ENCODE results near the gene GABRB2.

The GABRB2 gene

DNA sequence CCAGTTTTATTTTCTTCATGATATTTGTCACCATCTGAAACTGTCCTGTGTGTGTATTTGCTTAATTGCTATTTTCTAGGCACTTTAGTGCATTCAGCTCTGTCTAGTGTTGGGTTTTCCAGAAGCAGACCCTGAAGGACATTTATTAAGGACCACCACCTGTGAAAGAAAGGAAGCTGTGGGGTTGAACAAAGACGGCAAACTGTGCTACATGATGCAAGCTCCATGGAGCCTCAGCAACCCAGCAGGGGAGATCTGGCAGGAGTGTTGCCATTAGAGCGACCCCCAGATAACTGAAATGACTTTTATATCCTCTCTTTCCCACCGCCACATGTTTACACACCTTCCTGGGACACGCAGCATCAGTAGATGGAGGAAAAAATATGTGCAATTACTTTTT lies 125.5 kb downstream of the GABRB2 start:
- TF ChIP-seq, protein P1, sequence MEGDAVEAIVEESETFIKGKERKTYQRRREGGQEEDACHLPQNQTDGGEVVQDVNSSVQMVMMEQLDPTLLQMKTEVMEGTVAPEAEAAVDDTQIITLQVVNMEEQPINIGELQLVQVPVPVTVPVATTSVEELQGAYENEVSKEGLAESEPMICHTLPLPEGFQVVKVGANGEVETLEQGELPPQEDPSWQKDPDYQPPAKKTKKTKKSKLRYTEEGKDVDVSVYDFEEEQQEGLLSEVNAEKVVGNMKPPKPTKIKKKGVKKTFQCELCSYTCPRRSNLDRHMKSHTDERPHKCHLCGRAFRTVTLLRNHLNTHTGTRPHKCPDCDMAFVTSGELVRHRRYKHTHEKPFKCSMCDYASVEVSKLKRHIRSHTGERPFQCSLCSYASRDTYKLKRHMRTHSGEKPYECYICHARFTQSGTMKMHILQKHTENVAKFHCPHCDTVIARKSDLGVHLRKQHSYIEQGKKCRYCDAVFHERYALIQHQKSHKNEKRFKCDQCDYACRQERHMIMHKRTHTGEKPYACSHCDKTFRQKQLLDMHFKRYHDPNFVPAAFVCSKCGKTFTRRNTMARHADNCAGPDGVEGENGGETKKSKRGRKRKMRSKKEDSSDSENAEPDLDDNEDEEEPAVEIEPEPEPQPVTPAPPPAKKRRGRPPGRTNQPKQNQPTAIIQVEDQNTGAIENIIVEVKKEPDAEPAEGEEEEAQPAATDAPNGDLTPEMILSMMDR (conservative IDR thresholded peaks at IDR 0.05) = no peak
- TF ChIP-seq ZFX (IDR thresholded peaks at IDR 0.05) = no peak
- H3K27ac ChIP-seq = no peak overlapping the region

DNA sequence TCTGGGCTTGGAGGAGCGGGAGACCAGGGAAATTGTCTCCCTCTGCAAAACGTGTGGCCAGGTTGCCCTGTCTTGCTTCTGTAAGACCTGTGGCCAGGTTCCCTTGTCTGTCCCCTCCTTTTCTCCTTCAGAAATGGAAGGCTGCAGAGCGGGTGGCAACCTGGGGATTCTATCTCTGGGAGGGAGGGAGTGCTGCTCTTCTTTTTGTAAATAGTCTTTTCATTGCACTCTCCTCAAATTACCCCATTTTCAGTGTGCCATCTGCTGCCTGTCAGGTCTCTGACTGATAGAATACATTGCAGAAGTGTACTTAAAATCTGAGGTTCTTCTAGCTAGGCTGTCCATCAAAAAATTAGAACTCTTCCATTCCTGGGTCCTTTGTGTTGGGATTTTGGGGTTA lies 126.0 kb downstream of the GABRB2 start:
- no peak overlapping the region for H3K27ac ChIP-seq
- no peak for TF ChIP-seq ZFX (IDR thresholded peaks at IDR 0.05)
- TF ChIP-seq, protein P1 (conservative IDR thresholded peaks at IDR 0.05) = no peak

DNA sequence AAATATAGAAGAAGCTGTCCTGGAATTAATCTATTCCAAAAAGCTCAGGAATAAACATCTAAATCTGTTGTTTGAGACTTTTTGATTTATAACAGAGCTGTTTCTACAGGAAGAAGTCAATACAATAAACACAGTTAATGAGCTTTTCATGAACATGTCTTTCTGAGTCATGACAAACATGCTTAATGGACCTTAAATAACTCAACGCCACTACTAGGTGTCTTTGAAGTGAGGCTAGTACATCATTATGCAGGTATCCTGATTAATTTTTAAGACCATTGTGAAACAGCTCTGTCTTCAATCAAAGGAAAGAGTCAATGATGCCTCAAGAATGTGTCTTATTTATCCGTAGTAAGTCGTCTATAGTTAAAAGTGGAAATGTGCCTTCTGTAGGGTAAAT lies 131.6 kb downstream of the GABRB2 start:
- no peak for TF ChIP-seq ZFX (IDR thresholded peaks at IDR 0.05)
- TF ChIP-seq, protein P1 (conservative IDR thresholded peaks at IDR 0.05) = no peak

DNA sequence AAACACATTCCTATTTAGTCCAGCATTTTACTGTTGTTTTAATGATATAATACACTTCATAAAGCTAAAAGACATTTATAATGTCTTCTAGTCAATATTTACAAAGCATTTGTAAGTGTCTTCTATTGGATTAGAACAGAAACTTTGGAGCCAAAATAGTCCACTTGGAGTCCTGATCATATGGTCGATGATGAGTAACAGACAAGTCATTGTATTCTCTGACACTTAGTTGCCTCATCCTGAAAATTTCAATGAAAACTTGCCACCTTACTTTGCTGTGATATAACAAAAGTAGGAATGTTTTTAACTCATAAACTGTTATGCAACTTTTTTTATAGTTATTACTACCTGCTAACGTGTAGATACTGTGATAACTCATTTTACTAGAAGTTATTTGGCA lies 132.5 kb downstream of the GABRB2 start:
- no peak for TF ChIP-seq ZFX (IDR thresholded peaks at IDR 0.05)
- TF ChIP-seq, protein P1 (conservative IDR thresholded peaks at IDR 0.05) = no peak
- H3K27ac ChIP-seq = no peak overlapping the region

More for the DNA sequence above, 131.6 kb downstream of the GABRB2 start:
- H3K27ac ChIP-seq = no peak overlapping the region

DNA sequence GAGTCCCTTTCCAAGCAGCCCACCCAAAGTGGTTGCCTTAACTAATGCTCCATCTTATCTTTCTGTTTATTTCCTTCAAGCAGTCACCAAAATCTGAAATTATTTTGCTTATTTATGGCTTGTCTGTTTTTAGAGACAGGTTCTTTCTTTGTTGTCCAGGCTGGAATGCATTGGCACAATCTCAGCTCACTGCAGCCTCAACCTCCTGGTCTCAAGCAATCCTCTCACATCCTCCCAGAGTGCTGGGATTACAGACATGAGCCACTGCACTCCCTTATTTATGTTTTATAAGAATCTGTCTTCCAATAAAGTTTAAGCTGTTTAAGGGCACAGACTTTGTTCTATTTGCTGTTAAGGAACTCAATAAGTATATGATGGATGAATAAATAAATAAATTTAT lies 133.7 kb downstream of the GABRB2 start:
- H3K27ac ChIP-seq = no peak overlapping the region
- TF ChIP-seq ZFX (IDR thresholded peaks at IDR 0.05) = no peak
- TF ChIP-seq, protein P1 (conservative IDR thresholded peaks at IDR 0.05) = no peak

DNA sequence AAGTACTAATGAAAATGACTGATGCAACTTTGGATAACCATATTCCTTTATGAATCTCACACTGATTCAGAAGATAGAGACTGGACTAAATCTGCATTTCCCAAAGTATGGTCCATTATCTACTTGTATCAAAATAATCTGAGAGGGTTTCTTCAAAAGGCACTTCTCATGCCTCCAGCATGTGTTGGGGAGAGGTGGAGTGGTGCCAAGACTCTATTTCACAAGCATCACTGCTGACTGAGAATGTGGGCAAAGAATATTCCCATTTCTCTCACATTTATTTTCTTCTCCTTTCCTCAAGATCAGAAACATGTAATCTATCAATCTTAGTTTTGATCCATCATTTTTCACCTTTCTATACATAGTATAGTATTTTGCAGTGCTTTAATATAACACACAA lies 135.4 kb downstream of the GABRB2 start:
- no peak for TF ChIP-seq ZFX (IDR thresholded peaks at IDR 0.05)
- TF ChIP-seq, protein P1 (conservative IDR thresholded peaks at IDR 0.05) = no peak
- no peak overlapping the region for H3K27ac ChIP-seq

DNA sequence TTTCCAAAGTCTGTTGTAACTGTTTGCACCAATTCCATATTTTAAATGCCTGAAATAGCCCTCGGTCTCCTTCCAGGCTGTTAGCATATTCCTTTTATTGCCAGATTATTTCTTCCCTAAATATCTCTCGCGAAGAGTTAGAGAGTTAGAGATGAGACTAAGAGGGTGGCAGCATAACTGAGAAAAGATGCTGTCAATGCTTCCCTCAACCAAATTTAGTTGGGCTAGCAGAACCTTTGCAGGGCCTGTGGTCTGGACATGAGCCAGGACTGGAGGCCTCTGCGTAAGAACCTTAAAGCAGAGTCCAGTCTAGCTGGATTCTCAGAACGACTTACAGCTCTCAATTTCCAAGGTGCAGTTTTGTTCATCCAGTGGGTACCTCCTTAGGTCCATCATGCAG lies 135.9 kb downstream of the GABRB2 start:
- TF ChIP-seq ZFX (IDR thresholded peaks at IDR 0.05) = no peak
- TF ChIP-seq, protein P1 (conservative IDR thresholded peaks at IDR 0.05) = no peak

More for the DNA sequence above, 135.9 kb downstream of the GABRB2 start:
- H3K27ac ChIP-seq = no peak overlapping the region
